GM10847 (cell line): ENCODE results near the gene FURIN.

ENCODE experiments used
- POLR2A ChIP-seq: IDR thresholded peaks from 2 replicates; pipeline ENCODE4 v1.6.1; 2011; ENCODE audit not compliant: insufficient read length; ENCODE audit errors: extremely low read depth

The FURIN gene

DNA sequence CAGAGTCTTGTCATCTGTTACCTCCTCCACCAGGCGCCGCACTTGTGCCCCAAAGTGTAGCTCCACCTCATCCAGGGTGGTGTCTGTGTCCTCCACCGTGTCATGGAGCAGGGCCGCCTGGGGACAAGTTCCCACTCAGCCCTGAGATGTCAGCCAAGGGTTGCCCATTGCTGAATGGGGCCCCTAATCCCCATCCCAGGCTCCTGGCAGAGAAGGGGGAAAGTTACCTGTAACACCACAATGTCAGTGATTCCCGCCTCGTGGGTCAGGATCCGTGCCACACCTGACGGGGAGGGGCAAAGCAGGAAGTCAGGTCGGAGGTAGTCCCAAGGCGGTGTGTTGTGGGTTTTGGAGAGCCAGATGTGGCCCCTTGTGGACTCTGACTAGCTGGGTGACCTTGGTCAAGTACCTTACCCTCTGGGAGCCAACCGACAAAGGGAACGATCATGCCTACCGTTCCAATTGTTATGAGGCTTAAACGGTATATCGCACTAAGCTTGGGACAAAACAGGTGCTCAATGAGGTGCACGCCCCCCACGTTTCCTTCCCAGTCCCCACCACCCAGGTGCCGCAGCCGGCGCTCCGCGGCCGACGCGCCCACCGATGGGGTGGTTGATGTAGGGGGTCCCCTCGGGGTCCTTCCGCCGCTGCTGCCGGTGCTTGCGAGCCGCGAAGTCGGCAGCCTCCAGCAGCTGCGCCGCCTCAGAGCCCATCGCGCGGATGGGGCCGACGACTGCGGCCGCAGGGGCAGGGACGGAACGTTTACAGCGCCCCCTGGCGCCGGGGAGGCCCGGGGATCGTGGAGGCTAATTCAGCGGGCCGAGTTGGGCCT, 63.7 kb downstream of the FURIN start, which contains the start of gene HDDC3:
TSS of gene HDDC3 (minus strand) at position 722 of the 832 bp plus-strand sequence. CDS start at position 713, 9 bp downstream.
- TF ChIP-seq POLR2A: peak; percentile 78

- TF ChIP-seq POLR2A: no peak
These were observed 64.2 kb downstream of the FURIN start for GRCh38 chr15:90932660-90932991.
